HEK293 (cell line): ENCODE measurements around the gene PLAAT1.

Experiments used
- ATF2 ChIP-seq: fragments of 450-650 bp; formaldehyde crosslinking; IDR thresholded peaks from 2 replicates; pipeline ENCODE4 v1.5.1; 2016; ENCODE audit warnings: missing biosample characterization, missing genetic modification characterization, low read depth
- BCL11A ChIP-seq: fragments of 450-650 bp; formaldehyde crosslinking; IDR thresholded peaks from 2 replicates; pipeline ENCODE4 v1.5.1; 2016; ENCODE audit warnings: low read depth, missing biosample characterization, missing genetic modification characterization
- CTCF ChIP-seq: fragments of 450-650 bp; formaldehyde crosslinking; IDR thresholded peaks from 2 replicates; pipeline ENCODE4 v1.5.1; 2016; ENCODE audit warnings: missing biosample characterization, missing genetic modification characterization
- TCF7L2 ChIP-seq: IDR thresholded peaks from 2 replicates; pipeline ENCODE4 v1.6.1; 2011; ENCODE audit warnings: low read depth, mild to moderate bottlenecking, inconsistent platforms, low read length, moderate library complexity, borderline replicate concordance
- WT1 ChIP-seq: fragments of 450-650 bp; formaldehyde crosslinking; IDR thresholded peaks from 2 replicates; pipeline ENCODE4 v1.5.1; 2016; ENCODE audit warnings: missing biosample characterization, missing genetic modification characterization
- YY1 ChIP-seq: fragments of 450-650 bp; formaldehyde crosslinking; IDR thresholded peaks from 2 replicates; pipeline ENCODE4 v1.5.1; 2018; ENCODE audit warnings: missing biosample characterization, missing genetic modification characterization
- ZBTB10 ChIP-seq: fragments of 450-650 bp; formaldehyde crosslinking; IDR thresholded peaks from 2 replicates; pipeline ENCODE4 v1.5.1; 2016; ENCODE audit warnings: missing biosample characterization, missing genetic modification characterization
- ZNF274 ChIP-seq, 2 experiments: fragments of 200-500 bp in 1 of 2; fragments of 450-650 bp in 1 of 2; sonication (Bioruptor generic) in 1 of 2; formaldehyde crosslinking in 1 of 2; IDR thresholded peaks; 2 replicates each; pipeline versions ENCODE4 v1.5.1 to v1.6.1; 2014 to 2016; ENCODE audit warnings: borderline replicate concordance in 1 of 2, inconsistent platforms in 1 of 2, low read length in 1 of 2, missing biosample characterization in 1 of 2, missing genetic modification characterization in 1 of 2
- ZNF366 ChIP-seq: fragments of 450-650 bp; formaldehyde crosslinking; conservative IDR thresholded peaks from 2 replicates; pipeline ENCODE4 v1.5.1; 2016; ENCODE audit warnings: missing biosample characterization, missing genetic modification characterization
- ZNF548 ChIP-seq: fragments of 450-650 bp; formaldehyde crosslinking; IDR thresholded peaks from 2 replicates; pipeline ENCODE4 v1.5.1; 2016; ENCODE audit warnings: missing biosample characterization, missing genetic modification characterization
- ZNF791 ChIP-seq: fragments of 450-650 bp; formaldehyde crosslinking; IDR thresholded peaks from 2 replicates; pipeline ENCODE4 v1.5.1; 2016; ENCODE audit warnings: missing biosample characterization, missing genetic modification characterization

GRCh38 chr3:193305356-193305755 is 64.3 kb downstream of the PLAAT1 start:
- no peak for TF ChIP-seq ZBTB10
- TF ChIP-seq WT1 (tag by site-specific recombination) = no peak
- no peak for TF ChIP-seq BCL11A (tag by site-specific recombination)
- no peak for TF ChIP-seq ZNF366 (tag by site-specific recombination)
- TF ChIP-seq CTCF (tag by site-specific recombination) = no peak
- TF ChIP-seq ZNF791 (tag by site-specific recombination) = no peak
- TF ChIP-seq ATF2 = no peak
- TF ChIP-seq ZNF274 (IDR thresholded peaks at IDR 0.05; ENCODE audit: low read length) = no peak
- TF ChIP-seq ZNF274 (tag by site-specific recombination; IDR thresholded peaks at IDR 0.05; ENCODE audit: borderline replicate concordance) = no peak
- TF ChIP-seq ZNF548 = no peak
- no peak for TF ChIP-seq YY1
- no peak for TF ChIP-seq TCF7L2
